Left lung (tissue), 10 donors: ENCODE data around the gene LEP. TPM values are rescaled to one million over a fixed set of nuclear protein-coding genes. Genes with fewer than 3 reads are reported as not detected.
A peak's percentile ranks its signal among the peaks of the same experiment; 100 is the strongest.

Source experiments
- ATAC-seq: fragments of 200-7000 bp; cut with Tn5 transposase; one replicate; pipeline ENCODE4 v1.9.1; 2020; ENCODE audit warnings: moderate library complexity
- DNase-seq, 4 donors: peaks; one replicate each; pipeline ENCODE4 v3.0.0-alpha.2; 2013 to 2020
- H3K27ac ChIP-seq, 2 donors: fragments of 200-600 bp; sonication (generic) in 1 of 2; one replicate each; pipeline versions ENCODE4 v1.5.0 to v1.8.0; 2020 to 2021
- H3K27me3 ChIP-seq, 2 donors: fragments of 200-600 bp; sonication (generic) in 1 of 2; one replicate each; pipeline versions ENCODE4 v1.5.0 to v1.8.0; 2020 to 2021
- H3K36me3 ChIP-seq, 2 donors: fragments of 200-600 bp; sonication (generic) in 1 of 2; one replicate each; pipeline versions ENCODE4 v1.5.0 to v1.8.0; 2020 to 2021
- H3K4me1 ChIP-seq, 2 donors: fragments of 200-600 bp; one replicate each; pipeline ENCODE4 v1.8.0; 2021
- H3K4me3 ChIP-seq, 2 donors: fragments of 200-600 bp; sonication (generic) in 1 of 2; one replicate each; pipeline versions ENCODE4 v1.5.0 to v1.8.0; 2020 to 2021; ENCODE audit warnings: mild to moderate bottlenecking in 1 of 2
- H3K9me3 ChIP-seq, 2 donors: fragments of 200-600 bp; sonication (generic) in 1 of 2; one replicate each; pipeline versions ENCODE4 v1.5.0 to v1.8.0; 2020 to 2021
- intact Hi-C, 2 donors: fragments of 100-400 bp; cut with DNase I; formaldehyde crosslinking; loops; one replicate each; pipeline versions ENCODE4 v1.11.2 to v1.14.2; 2022
- polyA plus RNA-seq, 6 donors: library from polyadenylated mRNA; unstranded; fragments of 120-200 nt; gene quantifications; one replicate each; pipeline ENCODE4 v1.2.1, GENCODE V29; 2013; ENCODE audit not compliant: insufficient read length in 6 of 6
- total RNA-seq, 2 donors: library from RNA; stranded (reverse); fragmentation: NEBNext Ultra II Directional; extraction: Animal tissue kit (Norgen Biotek cat#: 25700); gene quantifications; one replicate each; pipeline ENCODE4 v1.2.1, GENCODE V29; 2021
- TF ChIP-seq, protein P1 (sequence below), 2 donors: fragments of 200-600 bp; sonication (generic) in 1 of 2; IDR thresholded peaks; one replicate each; pipeline versions ENCODE4 v1.5.0 to v1.8.0; 2021; ENCODE audit warnings: antibody characterized with exemption in 2 of 2
- donor health status: DM: no; HTN: yes; CAD: no.
- donor health status: DM: no; HTN: no; CAD: no.

LEP gene
- total and polyA plus RNA-seq, 8 donors, result 0.04 to 0.16 (median 0.11) TPM

DNA sequence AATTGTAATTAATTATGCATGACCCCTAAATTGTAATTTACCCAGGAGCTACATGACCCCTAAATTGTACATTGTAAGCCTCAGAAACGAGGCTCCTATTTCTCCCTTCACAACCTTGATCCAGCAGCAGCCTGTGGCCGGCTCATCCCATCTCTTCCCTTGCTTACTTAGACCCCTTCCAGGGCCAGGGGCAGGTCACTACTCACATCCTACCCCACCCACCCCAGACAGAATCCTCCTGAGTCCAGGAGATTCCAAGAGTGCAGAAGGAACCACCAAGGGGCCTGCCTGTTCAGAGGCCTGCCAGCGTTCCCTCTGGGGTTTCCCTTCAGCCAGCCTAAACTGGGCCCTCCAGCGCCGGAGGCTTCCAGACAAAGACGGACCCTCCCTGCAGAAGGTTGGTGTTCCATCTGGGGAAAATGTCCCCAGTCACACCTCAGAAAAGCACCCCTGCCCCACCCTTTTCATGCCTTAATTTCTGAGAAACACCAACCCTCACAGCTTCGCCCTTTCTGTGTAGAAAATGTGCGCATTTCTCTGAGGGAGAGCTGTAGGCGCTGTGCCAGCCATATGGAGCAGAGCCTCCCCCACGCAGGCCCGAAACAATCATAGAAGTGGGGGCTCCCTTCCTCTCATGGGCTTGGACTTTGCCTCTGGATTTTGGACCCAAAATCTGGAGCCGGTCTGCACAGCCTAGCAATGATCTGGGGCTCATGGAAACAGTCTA is 19.2 kb downstream of the LEP start:
- peak; percentile 7 for ATAC-seq

DNA sequence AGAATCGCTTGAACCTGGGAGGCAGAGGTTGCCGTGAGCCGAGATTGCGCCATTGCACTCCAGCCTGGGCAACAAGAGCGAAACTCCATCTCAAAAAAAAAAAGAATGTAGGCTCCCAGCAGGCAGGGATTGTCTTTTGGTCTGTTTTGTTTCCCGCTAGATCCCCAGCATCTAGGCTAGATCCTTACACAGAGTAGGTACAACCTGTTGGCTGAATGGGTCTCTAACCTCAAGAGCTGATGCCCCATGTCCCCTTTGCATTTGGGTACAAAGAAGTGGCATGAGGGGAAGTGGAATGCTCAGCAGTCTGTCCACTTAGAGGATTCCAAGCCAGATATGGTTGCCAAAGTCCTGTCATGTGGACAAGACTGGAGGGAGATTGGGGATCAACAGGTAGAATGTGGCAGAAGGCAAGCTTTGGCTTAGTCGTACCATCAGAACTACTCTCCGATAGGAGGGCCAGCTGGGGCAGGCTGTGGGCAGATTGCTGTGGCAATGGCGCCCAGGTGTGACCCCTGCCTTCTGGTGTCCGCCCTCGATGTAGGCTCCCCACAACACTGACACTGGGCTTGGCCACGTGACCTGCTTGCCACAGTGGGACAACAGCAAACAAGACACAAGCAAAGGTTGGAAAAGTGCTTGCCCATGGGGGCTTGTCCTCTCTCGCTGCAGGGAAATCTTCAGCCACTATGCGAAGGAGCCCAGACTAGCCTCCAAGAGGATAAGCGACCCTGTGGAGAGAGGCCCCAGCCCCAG is 21.4 kb downstream of the LEP start:
- TF ChIP-seq, protein P1, sequence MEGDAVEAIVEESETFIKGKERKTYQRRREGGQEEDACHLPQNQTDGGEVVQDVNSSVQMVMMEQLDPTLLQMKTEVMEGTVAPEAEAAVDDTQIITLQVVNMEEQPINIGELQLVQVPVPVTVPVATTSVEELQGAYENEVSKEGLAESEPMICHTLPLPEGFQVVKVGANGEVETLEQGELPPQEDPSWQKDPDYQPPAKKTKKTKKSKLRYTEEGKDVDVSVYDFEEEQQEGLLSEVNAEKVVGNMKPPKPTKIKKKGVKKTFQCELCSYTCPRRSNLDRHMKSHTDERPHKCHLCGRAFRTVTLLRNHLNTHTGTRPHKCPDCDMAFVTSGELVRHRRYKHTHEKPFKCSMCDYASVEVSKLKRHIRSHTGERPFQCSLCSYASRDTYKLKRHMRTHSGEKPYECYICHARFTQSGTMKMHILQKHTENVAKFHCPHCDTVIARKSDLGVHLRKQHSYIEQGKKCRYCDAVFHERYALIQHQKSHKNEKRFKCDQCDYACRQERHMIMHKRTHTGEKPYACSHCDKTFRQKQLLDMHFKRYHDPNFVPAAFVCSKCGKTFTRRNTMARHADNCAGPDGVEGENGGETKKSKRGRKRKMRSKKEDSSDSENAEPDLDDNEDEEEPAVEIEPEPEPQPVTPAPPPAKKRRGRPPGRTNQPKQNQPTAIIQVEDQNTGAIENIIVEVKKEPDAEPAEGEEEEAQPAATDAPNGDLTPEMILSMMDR (IDR thresholded peaks at IDR 0.05), result no peak
- Histone ChIP-seq H3K27me3 (peaks cover 0 to 4% of the 10 kb centered on the region in 2 donors), H3K27ac (no peak overlapping the region), H3K4me3 (no peak overlapping the region), H3K9me3 (no peaks in the 10 kb centered on the region), H3K4me1 (peaks cover 0 to 3% of the 10 kb centered on the region in 2 donors), H3K36me3 (no peaks in the 10 kb centered on the region)
- ATAC-seq (no peak), DNase-seq (peak in 1 of 4 donors; percentile 61)
- intact Hi-C loops, result no loop called here

More for the DNA sequence above, 19.2 kb downstream of the LEP start:
- no peaks in the 10 kb centered on the region for H3K36me3 ChIP-seq
- peaks cover 0 to 3% of the 10 kb centered on the region in 2 donors for H3K4me1 ChIP-seq
- no peaks in the 10 kb centered on the region for H3K9me3 ChIP-seq
- intact Hi-C loops, result no loop called here
- H3K4me3 ChIP-seq, result no peak overlapping the region
- TF ChIP-seq, protein P1 (IDR thresholded peaks at IDR 0.05), result no peak
- no peaks in the 10 kb centered on the region for H3K27me3 ChIP-seq
- H3K27ac ChIP-seq, result no peak overlapping the region
- no peak for DNase-seq

DNA sequence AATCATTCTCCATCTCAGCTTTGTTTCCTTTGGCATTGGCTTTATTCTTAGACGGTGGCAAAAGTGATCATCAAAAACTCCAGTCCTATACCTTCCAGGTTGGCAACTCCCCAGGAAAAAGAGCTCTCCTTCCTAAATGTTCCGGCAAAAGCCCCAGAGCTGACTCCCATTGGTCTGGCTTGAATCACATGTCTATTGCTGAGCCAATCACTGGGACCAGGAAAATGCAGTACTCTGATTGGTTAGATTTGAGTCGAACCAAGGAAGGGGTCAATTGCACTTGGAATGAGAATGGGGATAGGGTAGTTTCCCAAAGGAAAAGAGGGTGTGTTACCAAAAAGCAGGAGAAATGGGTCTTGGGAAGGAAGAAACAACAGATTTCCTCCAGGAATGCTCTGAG is 22.3 kb downstream of the LEP start:
- no peak for ATAC-seq
- Histone ChIP-seq H3K36me3 (no peaks in the 10 kb centered on the region), H3K27me3 (peaks cover 0 to 14% of the 10 kb centered on the region in 2 donors), H3K27ac (no peak overlapping the region), H3K4me3 (no peak overlapping the region), H3K9me3 (no peaks in the 10 kb centered on the region), H3K4me1 (peaks cover 0 to 3% of the 10 kb centered on the region in 2 donors)
- DNase-seq, result no peak
- TF ChIP-seq, protein P1 (IDR thresholded peaks at IDR 0.05), result no peak
- intact Hi-C loops, result no loop called here

DNA sequence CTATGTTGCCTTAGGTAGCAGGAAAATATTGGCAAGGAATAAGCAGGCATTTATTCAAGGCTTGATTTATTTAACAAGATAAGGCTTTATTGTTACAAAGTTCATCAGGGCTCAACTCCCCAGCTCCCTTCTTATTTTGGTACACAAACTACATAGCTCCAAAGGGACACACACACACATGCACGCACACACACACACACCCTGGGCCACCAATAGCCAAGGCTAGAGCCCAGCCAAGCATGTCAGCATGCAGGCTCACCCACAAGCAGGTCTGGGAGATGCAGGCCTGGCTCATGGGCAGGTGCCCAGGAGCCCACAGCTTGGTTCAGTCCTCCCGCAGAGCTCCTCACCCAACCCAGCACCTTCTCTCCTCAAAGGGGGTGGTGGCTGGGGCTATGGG is 23.4 kb downstream of the LEP start:
- H3K9me3 ChIP-seq, result no peaks in the 10 kb centered on the region

More for the DNA sequence above, 23.4 kb downstream of the LEP start:
- intact Hi-C loops, result no loop called here
- DNase-seq (peak in 1 of 4 donors; percentile 56), ATAC-seq (no peak)
- Histone ChIP-seq H3K27ac (no peak overlapping the region), H3K27me3 (peaks cover 0 to 23% of the 10 kb centered on the region in 2 donors), H3K4me1 (peaks cover 0 to 1% of the 10 kb centered on the region in 2 donors), H3K36me3 (no peaks in the 10 kb centered on the region), H3K4me3 (no peak overlapping the region)
- TF ChIP-seq, protein P1 (IDR thresholded peaks at IDR 0.05), result no peak
